HCT116 (cell line): Measurements from ENCODE around the gene SECISBP2L. TPM values are rescaled to one million over a fixed set of nuclear protein-coding genes. Genes with fewer than 3 reads are reported as not detected.

Source experiments
- ATAC-seq: fragments of 200-7000 bp; cut with Tn5 transposase; 2 replicates; pipeline ENCODE4 v1.9.1; 2020; ENCODE audit warnings: mild to moderate bottlenecking, moderate library complexity
- BruUV-seq: library from RNA; stranded (reverse); fragments of 400-500 nt; replicated peaks from 2 replicates; lab custom pipeline; 2021; lab: Mats Ljungman, UMichigan
- CTCF ChIA-PET: fragments of 300-600 bp; sonication (Branson Sonifier 250); formaldehyde crosslinking; loops from one replicate; lab custom pipeline; 2021; ENCODE audit warnings: antibody characterized with exemption; lab: Charles Lee
- POLR2A ChIA-PET: fragments of 300-600, 350-600 bp; sonication (Branson Sonifier 250); formaldehyde crosslinking; loops from one replicate; lab custom pipeline; 2021; ENCODE audit warnings: antibody characterized with exemption; lab: Charles Lee
- RAD21 ChIA-PET, 2 experiments: fragments of 300-600 bp; sonication (Branson Sonifier 250); formaldehyde crosslinking; loops; one replicate each; lab custom pipeline; 2023; ENCODE audit warnings: low total read pairs in 2 of 2; ENCODE audit not compliant: uncharacterized antibody in 2 of 2, unreplicated experiment in 2 of 2, low non-redundant PET in 1 of 2; lab: Charles Lee
- DNase-seq: peaks from one replicate; pipeline ENCODE4 v3.0.0-alpha.2; 2010; ENCODE audit warnings: low read depth, low spot score
- H2AFZ ChIP-seq: fragments of 200-600 bp; shearing (Covaris generic), sonication (generic); 2 replicates; pipeline ENCODE4 v1.6.1; 2017; ENCODE audit warnings: low read depth, mixed run types, mixed read lengths, antibody characterized with exemption, low read length; ENCODE audit not compliant: poor library complexity, severe bottlenecking
- H3K27ac ChIP-seq: 2 replicates; pipeline ENCODE4 v1.5.1; 2012; ENCODE audit warnings: low read depth, low read length
- H3K27me3 ChIP-seq: fragments of 200-600 bp; sonication (generic); 2 replicates; pipeline ENCODE4 v1.6.1; 2016; ENCODE audit warnings: mixed run types, low read length, mixed read lengths; ENCODE audit not compliant: insufficient read depth
- H3K36me3 ChIP-seq, 2 experiments: fragments of 200-500 bp in 1 of 2; fragments of 200-600 bp in 1 of 2; sonication (Bioruptor generic) in 1 of 2; sonication (generic) in 1 of 2; 2 replicates each; pipeline versions ENCODE4 v1.5.1 to v1.6.1; 2014 to 2016; ENCODE audit warnings: low read length in 2 of 2, inconsistent platforms in 1 of 2, mixed read lengths in 1 of 2, mixed run types in 1 of 2; ENCODE audit not compliant: insufficient read depth in 2 of 2, control insufficient read depth in 1 of 2
- H3K4me1 ChIP-seq, 2 experiments: fragments of 200-600 bp in 1 of 2; sonication (generic) in 1 of 2; 2 replicates each; pipeline versions ENCODE4 v1.5.1 to v1.6.1; 2012 to 2017; ENCODE audit warnings: low read length in 2 of 2, inconsistent platforms in 1 of 2, mild to moderate bottlenecking in 1 of 2, mixed read lengths in 1 of 2, mixed run types in 1 of 2, moderate library complexity in 1 of 2; ENCODE audit not compliant: insufficient read depth in 2 of 2, control insufficient read depth in 1 of 2
- H3K4me2 ChIP-seq: fragments of 200-600 bp; sonication (generic); 2 replicates; pipeline ENCODE4 v1.6.1; 2017; ENCODE audit warnings: mixed run types, low read length, mixed read lengths
- H3K4me3 ChIP-seq, 2 experiments: fragments of 200-600 bp in 1 of 2; sonication (generic) in 1 of 2; replicated peaks in 1 of 2; 2 replicates each; pipeline ENCODE4 v1.5.1; 2011 to 2016; ENCODE audit warnings: low read length in 2 of 2, control low read depth in 1 of 2, low read depth in 1 of 2, mild to moderate bottlenecking in 1 of 2, mixed read lengths in 1 of 2, mixed run types in 1 of 2
- H3K79me2 ChIP-seq: fragments of 200-600 bp; sonication (generic); 2 replicates; pipeline ENCODE4 v1.6.1; 2017; ENCODE audit warnings: mild to moderate bottlenecking, mixed run types, low read length, moderate library complexity, mixed read lengths; ENCODE audit not compliant: insufficient read depth
- H3K9ac ChIP-seq: fragments of 200-600 bp; sonication (generic); 2 replicates; pipeline ENCODE4 v1.6.1; 2016; ENCODE audit warnings: low read length, mixed read lengths
- H3K9me2 ChIP-seq: fragments of 200-600 bp; sonication (generic), shearing (Covaris generic); 2 replicates; pipeline ENCODE4 v1.6.1; 2017; ENCODE audit warnings: mixed run types, mild to moderate bottlenecking, moderate library complexity; ENCODE audit not compliant: insufficient read depth
- H3K9me3 ChIP-seq, 2 experiments: fragments of 200-500 bp in 1 of 2; fragments of 200-600 bp in 1 of 2; sonication (Bioruptor generic) in 1 of 2; sonication (generic) in 1 of 2; 2 replicates each; pipeline ENCODE4 v1.6.1; 2014 to 2017; ENCODE audit warnings: low read length in 2 of 2, mixed read lengths in 2 of 2, inconsistent platforms in 1 of 2, low read depth in 1 of 2, mild to moderate bottlenecking in 1 of 2, mixed run types in 1 of 2, moderate library complexity in 1 of 2; ENCODE audit not compliant: control insufficient read depth in 1 of 2, insufficient read depth in 1 of 2
- H4K20me1 ChIP-seq: fragments of 200-600 bp; sonication (generic), shearing (Covaris generic); 2 replicates; pipeline ENCODE4 v1.6.1; 2017; ENCODE audit warnings: mixed run types, mild to moderate bottlenecking, moderate library complexity; ENCODE audit not compliant: insufficient read depth
- CBX3 ChIP-seq: IDR thresholded peaks from 2 replicates; pipeline ENCODE4 v1.6.1; 2012; ENCODE audit warnings: low read depth
- CTCF ChIP-seq, 3 experiments: fragments of 200-600 bp in 1 of 3; sonication (generic) in 1 of 3; IDR thresholded peaks in 2 of 3; conservative IDR thresholded peaks in 1 of 3; 2 replicates each; pipeline ENCODE4 v1.5.1; 2012 to 2017; ENCODE audit warnings: low read depth in 2 of 3, low read length in 2 of 3, antibody characterized with exemption in 1 of 3, borderline replicate concordance in 1 of 3, control low read depth in 1 of 3, mild to moderate bottlenecking in 1 of 3, mixed read lengths in 1 of 3, mixed run types in 1 of 3, moderate library complexity in 1 of 3; ENCODE audit not compliant: insufficient read depth in 1 of 3
- EGR1 ChIP-seq: IDR thresholded peaks from 2 replicates; pipeline ENCODE4 v1.6.1; 2012; ENCODE audit warnings: low read depth
- ELF1 ChIP-seq: IDR thresholded peaks from 2 replicates; pipeline ENCODE4 v1.6.1; 2012; ENCODE audit warnings: low read depth, borderline replicate concordance
- EZH2 ChIP-seq: fragments of 200-600 bp; sonication (generic); IDR thresholded peaks from 2 replicates; pipeline ENCODE4 v1.6.1; 2017; ENCODE audit warnings: antibody characterized with exemption, mixed run types
- JUND ChIP-seq: IDR thresholded peaks from 2 replicates; pipeline ENCODE4 v1.6.1; 2012
- MAX ChIP-seq: IDR thresholded peaks from 2 replicates; pipeline ENCODE4 v1.6.1; 2012
- POLR2AphosphoS5 ChIP-seq: IDR thresholded peaks from 2 replicates; pipeline ENCODE4 v1.6.1; 2011; ENCODE audit warnings: mild to moderate bottlenecking, low read depth, low read length, moderate library complexity
- RAD21 ChIP-seq: IDR thresholded peaks from 2 replicates; pipeline ENCODE4 v1.6.1; 2012; ENCODE audit warnings: low read depth, mild to moderate bottlenecking
- REST ChIP-seq: IDR thresholded peaks from 2 replicates; pipeline ENCODE4 v1.6.1; 2012; ENCODE audit warnings: low read depth
- SIN3A ChIP-seq: IDR thresholded peaks from 2 replicates; pipeline ENCODE4 v1.6.1; 2012; ENCODE audit warnings: low read depth
- SRF ChIP-seq: IDR thresholded peaks from 2 replicates; pipeline ENCODE4 v1.6.1; 2012; ENCODE audit warnings: low read depth
- TCF7L2 ChIP-seq: IDR thresholded peaks from 2 replicates; pipeline ENCODE4 v1.7.0; 2011; ENCODE audit warnings: borderline replicate concordance, inconsistent platforms; ENCODE audit not compliant: insufficient read depth, insufficient read length; ENCODE audit errors: extremely low read depth
- YY1 ChIP-seq: IDR thresholded peaks from 2 replicates; pipeline ENCODE4 v1.6.1; 2011; ENCODE audit warnings: low read length, low read depth, moderate library complexity, mild to moderate bottlenecking; ENCODE audit not compliant: insufficient replicate concordance; ENCODE audit errors: extremely low read depth
- ZBTB33 ChIP-seq: IDR thresholded peaks from 2 replicates; pipeline ENCODE4 v1.6.1; 2011; ENCODE audit warnings: mild to moderate bottlenecking, low read length, moderate library complexity; ENCODE audit not compliant: insufficient replicate concordance; ENCODE audit errors: extremely low read depth
- ZFX ChIP-seq: fragments of 450-650 bp; IDR thresholded peaks from 2 replicates; pipeline ENCODE4 v1.6.1; 2017
- ZNF274 ChIP-seq: fragments of 200-500 bp; sonication (Bioruptor generic); IDR thresholded peaks from 2 replicates; pipeline ENCODE4 v1.6.1; 2014; ENCODE audit warnings: mild to moderate bottlenecking, low read depth, low read length, inconsistent platforms
- intact Hi-C: fragments of 100-400 bp; cut with micrococcal nuclease; formaldehyde crosslinking; loops from 2 replicates; pipeline ENCODE4 v1.10.0; 2022
- total RNA-seq: library from RNA; stranded (reverse); gene quantifications from one replicate; pipeline ENCODE4 v1.2.1, GENCODE V29; 2021; ENCODE audit not compliant: unreplicated experiment

The SECISBP2L gene
- total RNA-seq, 1 experiment from 2014 or later = 22.9 TPM

GRCh38 chr15:49040151-49040550 is 6.1 kb downstream of the SECISBP2L start:
- ChIA-PET RAD21 (no interaction called here), CTCF (no interaction called here), POLR2A (interaction anchor here (0.6 kb wide), 1 partner anchor 9 kb away, joined by 3 read pairs; no protein-coding TSS in a partner anchor)
- H3K4me2 ChIP-seq = no peak overlapping the region
- H2AFZ ChIP-seq = no peak overlapping the region
- TF ChIP-seq RAD21 = no peak
- no peak for TF ChIP-seq ZNF274
- TF ChIP-seq MAX = no peak
- no peak for TF ChIP-seq EGR1
- no peak for TF ChIP-seq ZBTB33
- TF ChIP-seq CTCF (IDR thresholded peaks at IDR 0.05 in 2 of 3, conservative IDR thresholded peaks at IDR 0.05 in 1 of 3; ENCODE audit: borderline replicate concordance in 1 of 3, insufficient read depth in 1 of 3, low read depth in 2 of 3, low read length in 2 of 3) = no peak
- no peak for TF ChIP-seq CBX3
- TF ChIP-seq SRF = no peak
- no peak for TF ChIP-seq JUND
- TF ChIP-seq REST = no peak
- no peak for TF ChIP-seq ELF1
- no peak for TF ChIP-seq TCF7L2
- TF ChIP-seq POLR2AphosphoS5 = no peak
- TF ChIP-seq ZFX = no peak
- no peak for TF ChIP-seq YY1
- TF ChIP-seq EZH2 = no peak
- TF ChIP-seq SIN3A = no peak
- DNase-seq = no peak
- H3K79me2 ChIP-seq = peaks cover 53% of the 10 kb centered on the region
- H3K9ac ChIP-seq = no peak overlapping the region
- H3K9me2 ChIP-seq = no peaks in the 10 kb centered on the region
- no TSS peak for BruUV-seq
- no peaks in the 10 kb centered on the region for H3K27me3 ChIP-seq
- H3K9me3 ChIP-seq = no peaks in the 10 kb centered on the region
- no peaks in the 10 kb centered on the region for H4K20me1 ChIP-seq
- peaks cover 0 to 3% of the 10 kb centered on the region in 2 experiments; a peak in 1 of 4 replicates for H3K36me3 ChIP-seq
- H3K4me1 ChIP-seq = peaks cover 4 to 17% of the 10 kb centered on the region in 2 experiments; a peak in 3 of 4 replicates
- no peak overlapping the region for H3K4me3 ChIP-seq
- no peak for ATAC-seq
- no peak overlapping the region for H3K27ac ChIP-seq
- intact Hi-C loops = no loop called here
